T-helper 2 cell treated with Interferon-gamma antibody and Interleukin-4, amounts not matched to agents 5 μg/mL and 100 μg/mL, for 36 hours (primary cell): Measurements from ENCODE around the gene PODXL.

Experiments used
- DNase-seq: peaks from one replicate; pipeline ENCODE4 v3.0.0; 2021; ENCODE audit warnings: low spot score
- H3K27ac Mint-ChIP-seq: one replicate; pipeline ENCODE4 v1.8.0; 2021; ENCODE audit warnings: mild to moderate bottlenecking, mixed read lengths
- H3K27me3 Mint-ChIP-seq: one replicate; pipeline ENCODE4 v1.8.0; 2021; ENCODE audit warnings: low read depth, mixed read lengths
- H3K36me3 Mint-ChIP-seq: one replicate; pipeline ENCODE4 v1.8.0; 2021; ENCODE audit warnings: low read depth, mixed read lengths
- H3K4me1 Mint-ChIP-seq: one replicate; pipeline ENCODE4 v1.8.0; 2021; ENCODE audit warnings: low read depth, mixed read lengths
- H3K4me3 Mint-ChIP-seq: one replicate; pipeline ENCODE4 v1.8.0; 2022; ENCODE audit warnings: mild to moderate bottlenecking, moderate library complexity, mixed read lengths
- H3K9me3 Mint-ChIP-seq: one replicate; pipeline ENCODE4 v1.8.0; 2021; ENCODE audit warnings: mixed read lengths

PODXL gene

DNA sequence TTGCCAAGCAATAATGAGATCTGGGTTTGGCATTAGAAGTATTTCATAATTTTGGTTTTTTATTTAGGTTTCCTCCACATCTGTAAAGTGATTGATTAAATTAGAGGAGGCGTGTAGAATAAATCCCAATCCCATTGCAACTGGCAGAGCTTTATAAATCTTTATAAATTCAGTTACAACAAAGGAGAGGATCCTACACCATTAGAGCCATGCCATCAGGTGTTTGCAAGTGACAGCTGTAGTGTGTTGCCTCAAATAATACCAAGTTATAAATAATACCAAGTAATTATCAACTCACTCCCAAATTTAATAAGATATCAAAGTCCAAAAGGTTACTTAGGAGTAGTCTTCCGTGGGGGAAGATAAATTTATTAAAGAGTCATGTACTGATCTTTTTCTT is 62.2 kb downstream of the PODXL start:
- H3K4me1 Mint-ChIP-seq, result no peaks in the 10 kb centered on the region
- H3K36me3 Mint-ChIP-seq, result peaks cover 10% of the 10 kb centered on the region
- DNase-seq, result no peak
- no peaks in the 10 kb centered on the region for H3K27me3 Mint-ChIP-seq
- H3K4me3 Mint-ChIP-seq, result no peak overlapping the region
- H3K27ac Mint-ChIP-seq, result no peak overlapping the region
- no peaks in the 10 kb centered on the region for H3K9me3 Mint-ChIP-seq

DNA sequence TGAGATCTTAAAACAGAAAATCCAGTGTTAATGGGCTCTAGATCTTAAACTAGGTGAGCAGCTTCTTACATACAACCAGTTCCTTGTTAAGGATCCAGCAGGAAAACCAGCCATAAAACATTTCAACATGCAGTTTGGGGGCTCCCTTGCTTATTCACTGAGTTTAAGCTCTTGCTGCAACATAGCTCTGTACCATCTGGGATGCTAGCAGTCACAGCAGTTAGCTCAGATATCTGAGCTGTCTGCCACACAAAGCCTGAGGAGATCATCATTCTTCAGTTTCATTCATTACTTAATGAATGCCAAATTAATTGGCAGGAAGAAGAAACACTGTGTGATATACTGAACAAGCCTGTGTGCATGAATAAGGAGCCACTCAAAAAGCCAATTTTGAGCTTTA is 62.8 kb downstream of the PODXL start:
- H3K36me3 Mint-ChIP-seq, result peaks cover 9% of the 10 kb centered on the region
- H3K27ac Mint-ChIP-seq, result no peak overlapping the region
- no peaks in the 10 kb centered on the region for H3K4me1 Mint-ChIP-seq

DNA sequence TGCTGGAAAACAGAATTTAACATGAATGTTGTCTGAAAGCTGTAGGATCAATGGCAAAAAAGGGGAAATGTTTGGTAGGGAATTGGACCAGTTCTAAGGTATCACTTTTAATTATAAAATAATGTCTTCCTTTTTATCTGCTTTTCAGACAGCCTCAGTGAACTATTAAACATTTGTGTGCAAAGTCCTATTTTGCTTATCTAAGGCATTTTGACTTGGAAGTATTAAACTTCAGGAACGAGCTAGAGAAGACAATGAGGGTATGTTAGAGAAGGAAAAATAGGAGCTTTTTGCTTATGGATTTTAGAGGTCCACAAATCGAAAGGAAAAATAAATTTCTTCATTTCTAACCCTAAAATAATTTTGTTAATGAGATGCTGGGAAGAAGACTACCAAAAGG is 63.3 kb downstream of the PODXL start:
- Mint-ChIP-seq H3K9me3 (no peaks in the 10 kb centered on the region), H3K4me1 (no peaks in the 10 kb centered on the region), H3K27me3 (no peaks in the 10 kb centered on the region), H3K36me3 (peaks cover 12% of the 10 kb centered on the region), H3K4me3 (no peak overlapping the region), H3K27ac (no peak overlapping the region)
- no peak for DNase-seq

More for the DNA sequence above, 62.8 kb downstream of the PODXL start:
- Mint-ChIP-seq H3K9me3 (no peaks in the 10 kb centered on the region), H3K4me3 (no peak overlapping the region), H3K27me3 (no peaks in the 10 kb centered on the region)
- no peak for DNase-seq

DNA sequence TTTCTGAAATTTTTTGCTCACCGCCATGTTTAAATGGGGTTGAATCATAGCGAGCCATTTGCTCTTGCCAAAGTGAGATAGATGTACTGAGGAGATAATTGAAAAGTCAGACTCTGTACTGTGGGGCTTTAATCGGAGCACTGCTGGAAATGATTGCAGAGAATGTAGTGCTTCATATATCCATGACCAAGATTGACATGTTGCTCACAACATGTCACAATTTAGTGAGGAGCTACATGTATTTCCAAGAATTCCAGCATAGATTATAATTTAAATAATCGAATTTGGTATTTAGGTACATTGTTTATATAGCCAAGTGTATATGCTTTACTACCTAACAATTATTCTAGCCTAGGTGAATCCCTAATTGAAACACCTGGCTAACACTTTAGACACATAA is 66.5 kb downstream of the PODXL start:
- no peaks in the 10 kb centered on the region for H3K9me3 Mint-ChIP-seq
- H3K36me3 Mint-ChIP-seq, result peaks cover 13% of the 10 kb centered on the region
- no peak overlapping the region for H3K27ac Mint-ChIP-seq
- DNase-seq, result no peak
- no peaks in the 10 kb centered on the region for H3K27me3 Mint-ChIP-seq
- no peaks in the 10 kb centered on the region for H3K4me1 Mint-ChIP-seq
- no peak overlapping the region for H3K4me3 Mint-ChIP-seq

DNA sequence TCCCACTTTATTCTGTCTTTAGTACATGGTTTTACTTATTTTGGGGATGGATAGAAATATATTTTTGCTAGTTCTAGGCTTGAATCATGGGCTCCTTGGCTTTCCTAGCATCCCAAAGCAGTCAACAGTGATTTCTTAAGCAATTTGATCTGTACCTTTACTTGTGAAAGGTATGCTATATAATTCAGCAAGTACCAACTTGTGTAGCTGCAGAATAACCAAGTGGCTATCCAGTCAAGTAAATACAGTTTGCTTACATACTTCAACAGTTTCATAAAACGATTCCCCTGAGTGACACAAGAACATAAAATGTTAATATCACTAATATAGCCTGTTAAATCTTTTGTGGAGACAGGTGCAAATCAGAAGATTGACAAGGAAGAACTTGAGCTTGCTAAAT is 67.2 kb downstream of the PODXL start:
- Mint-ChIP-seq H3K4me1 (no peaks in the 10 kb centered on the region), H3K9me3 (no peaks in the 10 kb centered on the region), H3K27me3 (no peaks in the 10 kb centered on the region), H3K27ac (no peak overlapping the region), H3K36me3 (peaks cover 13% of the 10 kb centered on the region), H3K4me3 (no peak overlapping the region)
- no peak for DNase-seq

DNA sequence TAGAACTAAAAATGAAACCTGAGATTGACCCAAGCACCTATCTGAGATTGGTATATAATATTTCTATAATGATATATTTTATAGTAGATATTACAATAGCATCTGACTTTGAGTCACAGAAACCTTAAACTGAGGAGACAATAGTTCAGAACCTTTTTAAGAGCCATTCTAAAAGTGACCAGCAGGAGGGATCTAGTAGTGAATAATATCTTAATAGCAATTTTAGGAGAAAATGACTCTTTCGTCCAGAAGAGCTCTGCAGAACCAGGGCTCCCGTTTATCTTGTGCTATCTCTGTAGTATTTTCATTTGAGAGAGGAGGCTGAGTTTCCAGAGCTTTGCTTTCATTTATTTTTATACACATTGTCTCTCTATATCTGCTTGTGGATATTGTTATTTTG is 68.1 kb downstream of the PODXL start:
- peaks cover 13% of the 10 kb centered on the region for H3K36me3 Mint-ChIP-seq
- H3K27ac Mint-ChIP-seq, result no peak overlapping the region
- DNase-seq, result no peak
- H3K27me3 Mint-ChIP-seq, result no peaks in the 10 kb centered on the region
- H3K9me3 Mint-ChIP-seq, result no peaks in the 10 kb centered on the region
- peaks cover 2% of the 10 kb centered on the region for H3K4me1 Mint-ChIP-seq
- H3K4me3 Mint-ChIP-seq, result no peak overlapping the region

DNA sequence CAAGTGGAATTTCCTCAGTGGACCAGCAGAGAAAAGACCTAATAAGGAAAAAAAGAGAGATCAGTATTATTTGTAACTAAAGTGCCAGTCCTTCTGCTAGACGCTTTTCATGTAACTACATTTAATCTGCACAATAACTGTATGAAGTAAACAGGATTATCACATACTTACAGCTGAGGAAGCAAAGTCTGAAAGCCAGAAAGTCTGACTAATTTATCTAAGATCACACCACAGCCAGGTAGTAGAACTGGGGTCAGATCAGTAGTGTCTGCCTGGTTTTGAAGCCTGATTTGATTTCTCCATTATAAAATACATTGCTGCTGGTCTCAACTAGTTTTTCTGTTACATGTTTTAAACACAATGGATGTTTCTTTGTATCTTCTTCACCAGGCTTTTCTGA is 69.2 kb downstream of the PODXL start:
- Mint-ChIP-seq H3K27ac (no peak overlapping the region), H3K27me3 (no peaks in the 10 kb centered on the region), H3K4me1 (peaks cover 4% of the 10 kb centered on the region), H3K4me3 (no peak overlapping the region), H3K9me3 (no peaks in the 10 kb centered on the region), H3K36me3 (peaks cover 13% of the 10 kb centered on the region)
- no peak for DNase-seq

DNA sequence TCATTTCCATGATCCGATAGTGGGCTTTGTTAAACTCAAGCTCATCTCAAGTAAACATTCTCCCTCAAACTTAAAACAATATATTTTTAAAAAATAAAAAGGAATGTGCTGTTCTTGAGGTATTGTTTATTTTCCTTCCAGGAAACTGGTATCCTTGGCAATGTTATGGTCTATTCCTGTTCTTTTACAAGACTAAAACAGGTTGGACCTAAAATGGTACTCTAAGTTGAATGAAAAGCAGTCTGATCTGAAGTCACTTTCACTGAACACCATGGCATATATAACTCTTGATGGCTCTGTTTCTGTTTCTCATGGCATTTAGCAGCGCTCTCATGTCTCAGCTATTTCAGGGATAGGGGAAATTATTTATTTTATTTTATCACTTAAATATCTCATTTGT is 70.1 kb downstream of the PODXL start:
- H3K4me3 Mint-ChIP-seq, result no peak overlapping the region
- no peaks in the 10 kb centered on the region for H3K27me3 Mint-ChIP-seq
- no peak overlapping the region for H3K27ac Mint-ChIP-seq
- no peaks in the 10 kb centered on the region for H3K9me3 Mint-ChIP-seq
- no peak for DNase-seq
- peaks cover 4% of the 10 kb centered on the region for H3K4me1 Mint-ChIP-seq
- peaks cover 14% of the 10 kb centered on the region for H3K36me3 Mint-ChIP-seq

DNA sequence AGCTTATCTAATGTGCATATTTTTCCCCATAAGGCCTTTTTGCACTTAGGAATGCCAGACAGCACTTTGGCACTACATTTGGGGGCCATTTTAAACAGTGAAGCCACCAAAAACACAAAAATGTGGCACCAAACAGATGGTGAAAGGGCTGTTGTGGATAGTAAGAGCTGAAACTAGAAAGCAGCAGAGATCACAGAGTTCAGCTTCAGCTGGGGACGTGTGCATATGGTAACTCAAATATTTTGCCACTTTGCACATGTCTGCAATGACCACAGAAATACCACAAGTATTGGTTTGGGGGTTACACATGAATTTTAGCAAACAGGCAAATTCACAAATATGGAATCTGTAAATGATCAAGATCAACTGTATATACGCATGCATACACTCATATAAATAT is 72.8 kb downstream of the PODXL start:
- Mint-ChIP-seq H3K9me3 (no peaks in the 10 kb centered on the region), H3K4me3 (no peak overlapping the region), H3K4me1 (peaks cover 6% of the 10 kb centered on the region), H3K36me3 (peaks cover 12% of the 10 kb centered on the region), H3K27ac (no peak overlapping the region), H3K27me3 (no peaks in the 10 kb centered on the region)
- no peak for DNase-seq

DNA sequence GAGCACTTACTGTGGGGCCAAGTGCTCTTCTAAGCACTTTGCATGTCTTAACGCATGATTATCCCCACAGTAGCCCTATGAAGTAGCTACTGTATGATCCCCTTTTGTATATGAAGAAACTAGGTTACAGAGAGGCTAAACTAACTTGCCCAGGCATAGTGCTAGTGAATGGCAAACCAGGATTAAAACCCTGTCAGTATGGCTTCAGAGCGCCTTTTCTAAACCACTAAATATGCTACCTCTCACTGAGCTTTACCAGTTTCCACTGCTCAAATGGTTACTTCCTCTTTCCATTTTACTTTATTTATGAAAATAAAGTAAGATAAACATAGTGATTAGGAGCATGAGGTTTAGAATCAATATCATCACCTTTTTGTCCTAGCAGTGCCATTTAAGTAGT is 73.6 kb downstream of the PODXL start:
- Mint-ChIP-seq H3K4me3 (no peak overlapping the region), H3K27me3 (no peaks in the 10 kb centered on the region), H3K36me3 (peaks cover 7% of the 10 kb centered on the region), H3K9me3 (no peaks in the 10 kb centered on the region), H3K27ac (no peak overlapping the region), H3K4me1 (peaks cover 6% of the 10 kb centered on the region)
- no peak for DNase-seq

DNA sequence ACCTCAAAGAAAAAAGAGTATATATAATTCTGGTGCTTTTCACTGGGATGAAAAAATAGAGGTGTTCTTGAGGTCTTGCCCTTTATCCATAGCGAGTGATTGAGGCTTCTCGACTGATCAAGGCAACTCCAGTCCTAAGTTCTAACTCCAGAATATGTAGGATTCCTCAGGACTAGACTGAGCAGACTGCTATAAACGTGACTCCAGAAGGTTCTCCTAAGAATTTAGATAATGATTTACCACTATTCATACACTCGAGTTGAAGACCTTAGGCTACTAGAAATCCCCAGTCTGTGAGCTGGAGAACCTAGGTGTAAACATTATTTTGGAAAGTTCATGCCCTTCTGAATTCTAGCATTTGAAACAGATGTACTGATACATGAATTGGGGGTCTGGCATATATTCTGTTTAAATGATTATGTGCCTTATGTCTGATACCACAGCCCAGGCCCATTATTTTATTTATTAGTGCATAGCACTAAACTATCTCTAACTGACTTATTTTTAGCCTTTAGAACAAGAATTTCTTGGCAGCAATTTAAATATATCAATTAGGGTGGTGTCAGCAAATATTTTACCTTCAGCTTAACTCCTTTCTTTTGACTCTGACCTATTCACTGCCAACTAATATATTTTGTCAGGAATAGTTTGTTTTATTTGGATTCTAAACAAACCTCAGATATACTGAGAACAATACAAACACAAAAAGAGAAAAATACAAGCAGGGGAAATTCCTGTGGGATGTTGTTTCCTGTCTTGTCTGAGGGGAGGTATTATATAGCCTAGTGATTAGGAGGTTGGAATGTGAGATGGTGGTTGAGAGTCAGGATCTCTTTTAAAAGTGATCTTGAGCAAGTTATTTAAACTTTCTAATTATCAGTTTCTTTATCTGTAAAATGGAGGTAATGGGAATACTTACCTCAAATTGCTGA is 75.8 kb downstream of the PODXL start:
- H3K9me3 Mint-ChIP-seq, result no peaks in the 10 kb centered on the region
- peaks cover 7% of the 10 kb centered on the region for H3K36me3 Mint-ChIP-seq
- H3K4me3 Mint-ChIP-seq, result no peak overlapping the region
- no peak overlapping the region for H3K27ac Mint-ChIP-seq
- DNase-seq, result no peak
- H3K27me3 Mint-ChIP-seq, result no peaks in the 10 kb centered on the region
- peaks cover 6% of the 10 kb centered on the region for H3K4me1 Mint-ChIP-seq

DNA sequence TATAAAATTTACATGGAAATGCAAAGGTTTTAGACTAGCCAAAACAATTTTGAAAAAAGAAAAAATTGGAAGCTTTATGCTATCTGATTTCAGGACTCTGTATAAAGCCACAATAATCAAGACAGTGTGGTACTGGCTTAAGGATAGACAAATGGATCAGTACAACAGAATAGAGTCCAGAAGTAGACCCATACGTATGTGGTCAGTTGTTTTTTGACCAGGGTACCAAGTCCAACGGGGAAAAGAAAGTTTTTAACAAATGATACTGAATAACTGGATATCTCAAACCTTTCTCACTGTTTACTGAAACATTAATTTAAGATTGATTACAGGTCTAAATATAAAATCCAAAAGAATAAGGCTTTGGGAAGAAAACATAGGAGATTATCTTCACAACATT is 79.7 kb downstream of the PODXL start:
- peaks cover 20% of the 10 kb centered on the region for H3K36me3 Mint-ChIP-seq
- H3K27ac Mint-ChIP-seq, result no peak overlapping the region
- H3K9me3 Mint-ChIP-seq, result no peaks in the 10 kb centered on the region
- no peaks in the 10 kb centered on the region for H3K27me3 Mint-ChIP-seq
- H3K4me1 Mint-ChIP-seq, result peaks cover 2% of the 10 kb centered on the region
- no peak overlapping the region for H3K4me3 Mint-ChIP-seq
- DNase-seq, result no peak

DNA sequence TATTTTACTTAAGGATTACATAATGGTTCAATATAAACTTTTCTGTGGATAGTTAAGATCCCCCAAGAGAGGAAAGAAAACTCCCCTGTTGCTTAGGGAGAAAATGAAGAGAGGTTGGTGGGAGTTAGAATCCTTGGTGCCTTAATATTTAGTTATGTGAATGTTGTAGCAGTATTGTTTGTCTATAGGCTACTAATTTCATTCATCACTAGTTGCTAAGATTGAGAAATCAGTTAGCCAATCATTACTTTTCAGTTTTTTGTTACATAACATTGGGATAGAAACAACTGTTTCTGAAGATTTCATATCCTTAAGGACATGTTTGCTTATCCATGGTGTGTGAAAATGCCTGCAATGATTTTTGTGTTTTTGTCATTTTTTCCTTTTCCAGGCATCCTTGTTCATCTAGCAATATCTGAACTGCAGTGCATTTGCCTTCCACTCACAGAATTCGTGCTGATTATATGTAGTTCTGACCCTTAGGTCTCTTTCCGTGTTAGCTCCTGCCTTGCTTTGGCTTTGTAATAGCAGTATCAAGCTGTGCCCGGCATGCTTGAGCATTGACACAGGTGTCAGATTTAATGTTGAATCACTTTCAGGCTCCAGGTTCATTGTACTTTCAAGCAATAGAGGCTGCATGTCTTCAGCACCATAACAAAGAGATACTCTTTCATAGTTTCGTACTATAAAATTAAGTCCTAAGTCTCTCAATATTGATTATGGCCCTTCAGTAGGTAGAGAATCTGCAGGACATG is 85.0 kb downstream of the PODXL start:
- DNase-seq, result no peak
- H3K27ac Mint-ChIP-seq, result no peak overlapping the region
- no peaks in the 10 kb centered on the region for H3K27me3 Mint-ChIP-seq
- H3K4me3 Mint-ChIP-seq, result no peak overlapping the region
- H3K4me1 Mint-ChIP-seq, result no peaks in the 10 kb centered on the region
- no peaks in the 10 kb centered on the region for H3K9me3 Mint-ChIP-seq
- H3K36me3 Mint-ChIP-seq, result peaks cover 35% of the 10 kb centered on the region

DNA sequence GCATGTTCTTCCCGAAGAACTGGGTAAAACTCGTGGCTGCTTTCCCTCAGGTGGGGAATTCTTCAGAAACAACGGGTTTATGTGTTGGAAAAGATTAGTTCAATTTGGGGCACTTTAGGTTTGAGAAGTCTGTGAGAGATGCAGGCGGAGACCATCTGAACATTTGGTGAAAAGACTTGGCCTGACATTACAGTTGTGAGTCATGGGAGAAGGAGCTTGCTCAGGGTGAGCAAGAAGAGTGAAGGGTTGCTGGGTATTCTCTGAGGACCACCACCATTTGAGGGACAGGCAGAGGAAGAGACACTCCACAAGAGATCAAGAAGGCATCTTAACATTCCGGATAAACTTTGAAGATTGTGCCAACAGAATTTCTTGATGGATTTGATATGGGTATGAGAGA is 88.6 kb downstream of the PODXL start:
- H3K4me1 Mint-ChIP-seq, result no peaks in the 10 kb centered on the region
- H3K36me3 Mint-ChIP-seq, result peaks cover 37% of the 10 kb centered on the region
- H3K9me3 Mint-ChIP-seq, result no peaks in the 10 kb centered on the region
- no peaks in the 10 kb centered on the region for H3K27me3 Mint-ChIP-seq
- H3K4me3 Mint-ChIP-seq, result no peak overlapping the region
- no peak for DNase-seq
- H3K27ac Mint-ChIP-seq, result no peak overlapping the region
